A673 (cell line): ENCODE measurements around the gene RPS6KA3. TPM values are rescaled to one million over a fixed set of nuclear protein-coding genes. Genes with fewer than 3 reads are reported as not detected.

Source experiments
- BruUV-seq: library from RNA; stranded (reverse); fragments of 400-500 nt; replicated peaks from 2 replicates; lab custom pipeline; 2021; lab: Mats Ljungman, UMichigan
- CTCF ChIA-PET: fragments of 300-600 bp; sonication (Branson Sonifier 250); formaldehyde crosslinking; loops from one replicate; lab custom pipeline; 2022; ENCODE audit warnings: antibody characterized with exemption; lab: Charles Lee
- POLR2A ChIA-PET: fragments of 300-600 bp; sonication (Branson Sonifier 250); formaldehyde crosslinking; loops from one replicate; lab custom pipeline; 2022; ENCODE audit warnings: antibody characterized with exemption; ENCODE audit not compliant: low non-redundant PET; lab: Charles Lee
- DNase-seq: peaks from one replicate; pipeline ENCODE4 v3.0.0-alpha.2; 2015; ENCODE audit warnings: low spot score
- H3K27ac ChIP-seq: fragments of 200-600 bp; sonication (generic); 2 replicates; pipeline ENCODE4 v1.5.1; 2016; ENCODE audit warnings: mixed run types, low read depth, mild to moderate bottlenecking, mixed read lengths, antibody characterized with exemption, low read length; ENCODE audit not compliant: poor library complexity, severe bottlenecking
- H3K27me3 ChIP-seq: fragments of 200-600 bp; sonication (generic); replicated peaks from 2 replicates; pipeline ENCODE4 v1.6.1; 2017; ENCODE audit warnings: mixed run types, low read depth, mild to moderate bottlenecking, mixed read lengths, antibody characterized with exemption, low read length; ENCODE audit not compliant: insufficient read depth, poor library complexity
- H3K36me3 ChIP-seq: fragments of 200-600 bp; sonication (generic); 2 replicates; pipeline ENCODE4 v1.6.1; 2016; ENCODE audit warnings: mixed run types, mild to moderate bottlenecking, mixed read lengths, antibody characterized with exemption, low read length; ENCODE audit not compliant: insufficient read depth, poor library complexity, severe bottlenecking
- H3K4me1 ChIP-seq: fragments of 200-600 bp; sonication (generic); 2 replicates; pipeline ENCODE4 v1.6.1; 2017; ENCODE audit warnings: mixed run types, mild to moderate bottlenecking, mixed read lengths, antibody characterized with exemption, low read length; ENCODE audit not compliant: insufficient read depth, poor library complexity, severe bottlenecking
- H3K4me3 ChIP-seq: fragments of 200-600 bp; sonication (generic); 2 replicates; pipeline ENCODE4 v1.5.1; 2016; ENCODE audit warnings: low read depth, mixed run types, mild to moderate bottlenecking, mixed read lengths, low read length; ENCODE audit not compliant: poor library complexity, severe bottlenecking
- H3K9me3 ChIP-seq: fragments of 200-600 bp; sonication (generic); 2 replicates; pipeline ENCODE4 v1.6.1; 2016; ENCODE audit warnings: mixed run types, low read depth, mild to moderate bottlenecking, mixed read lengths, antibody characterized with exemption, low read length; ENCODE audit not compliant: poor library complexity, severe bottlenecking
- CTCF ChIP-seq: fragments of 300-800, 200-600 bp; sonication (generic); conservative IDR thresholded peaks from 2 replicates; pipeline ENCODE4 v1.5.1; 2017; ENCODE audit warnings: low read depth, mild to moderate bottlenecking, antibody characterized with exemption, low read length, moderate library complexity, mixed read lengths
- EZH2 ChIP-seq: fragments of 200-600 bp; sonication (generic); IDR thresholded peaks from 2 replicates; pipeline ENCODE4 v1.6.1; 2017; ENCODE audit warnings: borderline replicate concordance, low read depth, mild to moderate bottlenecking, mixed read lengths, antibody characterized with exemption, low read length; ENCODE audit not compliant: poor library complexity, severe bottlenecking
- intact Hi-C: fragments of 100-400 bp; cut with micrococcal nuclease; formaldehyde crosslinking; loops from one replicate; pipeline ENCODE4 v1.10.0; 2022; ENCODE audit not compliant: unreplicated experiment
- total RNA-seq: library from RNA; stranded (reverse); gene quantifications from 2 replicates; pipeline ENCODE4 v1.2.3, GENCODE V29; 2021

RPS6KA3 gene
- total RNA-seq, 1 experiment from 2014 or later, result 33.6 TPM

GRCh38 chrX:20217906-20218305, 48.8 kb downstream of the RPS6KA3 start:
- peak overlapping the region; percentile 17 for H3K4me3 ChIP-seq
- ChIA-PET CTCF (no interaction called here), POLR2A (no interaction called here)
- H3K4me1 ChIP-seq, result peaks cover 20% of the 10 kb centered on the region
- peak; percentile 28 for DNase-seq
- BruUV-seq, result no TSS peak
- no peaks in the 10 kb centered on the region for H3K36me3 ChIP-seq
- H3K27ac ChIP-seq, result peak overlapping the region; percentile 28
- TF ChIP-seq EZH2 (no peak), CTCF (no peak)
- no peaks in the 10 kb centered on the region for H3K9me3 ChIP-seq
- intact Hi-C loops, result no loop called here
- peaks cover 8% of the 10 kb centered on the region for H3K27me3 ChIP-seq

DNA sequence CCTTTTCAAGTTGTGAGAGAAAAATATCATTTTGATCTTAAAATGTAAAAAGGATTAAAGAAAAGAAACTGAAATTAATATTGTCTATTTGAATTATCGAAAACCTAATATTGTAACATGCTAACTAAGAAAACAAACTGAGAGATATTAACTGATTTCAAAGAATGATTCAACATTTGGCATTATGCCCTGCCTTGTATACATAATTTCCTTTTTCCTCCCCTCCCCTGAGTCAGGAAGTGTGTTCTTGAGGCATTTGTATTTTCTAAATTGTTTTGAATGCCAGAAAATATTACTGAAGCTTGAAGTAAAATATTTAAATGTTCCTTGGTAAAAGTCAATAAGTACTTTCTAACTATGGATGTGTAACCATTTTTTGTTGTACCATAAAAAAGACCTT, 49.4 kb downstream of the RPS6KA3 start:
- intact Hi-C loops, result no loop called here
- peak; percentile 74 for DNase-seq
- Histone ChIP-seq H3K4me1 (peaks cover 20% of the 10 kb centered on the region), H3K27ac (peak overlapping the region; percentile 27), H3K27me3 (peaks cover 8% of the 10 kb centered on the region), H3K36me3 (no peaks in the 10 kb centered on the region), H3K9me3 (no peaks in the 10 kb centered on the region), H3K4me3 (peak overlapping the region; percentile 17)
- no peak for TF ChIP-seq EZH2
- TF ChIP-seq CTCF, result no peak
- no TSS peak for BruUV-seq
- ChIA-PET CTCF (no interaction called here), POLR2A (no interaction called here)

DNA sequence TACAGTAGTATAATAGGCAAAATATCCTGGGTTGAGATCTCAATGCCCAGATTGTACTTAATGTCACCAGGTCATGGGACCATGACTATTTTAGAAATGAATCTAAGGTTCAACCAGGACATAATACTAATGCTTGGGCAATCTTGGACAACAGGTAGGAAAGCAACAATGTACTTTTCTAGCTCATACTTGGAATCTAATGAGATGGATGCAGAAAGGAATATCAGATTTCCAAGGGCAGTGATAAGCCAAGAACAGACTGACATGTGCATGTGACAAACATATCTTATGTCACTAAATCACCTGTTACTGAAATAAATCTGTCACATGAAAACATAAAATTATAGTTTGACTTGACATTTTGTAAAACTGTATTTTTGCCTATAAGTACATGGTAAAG, 51.1 kb downstream of the RPS6KA3 start:
- Histone ChIP-seq H3K36me3 (no peaks in the 10 kb centered on the region), H3K27ac (no peak overlapping the region), H3K27me3 (peaks cover 8% of the 10 kb centered on the region), H3K9me3 (no peaks in the 10 kb centered on the region), H3K4me3 (no peak overlapping the region), H3K4me1 (peaks cover 30% of the 10 kb centered on the region)
- TF ChIP-seq CTCF, result no peak
- POLR2A ChIA-PET, result no interaction called here
- intact Hi-C loops, result no loop called here
- DNase-seq, result no peak
- BruUV-seq, result no TSS peak
- CTCF ChIA-PET, result no interaction called here
